ENCODE measurements around the gene FIG4.

DNA sequence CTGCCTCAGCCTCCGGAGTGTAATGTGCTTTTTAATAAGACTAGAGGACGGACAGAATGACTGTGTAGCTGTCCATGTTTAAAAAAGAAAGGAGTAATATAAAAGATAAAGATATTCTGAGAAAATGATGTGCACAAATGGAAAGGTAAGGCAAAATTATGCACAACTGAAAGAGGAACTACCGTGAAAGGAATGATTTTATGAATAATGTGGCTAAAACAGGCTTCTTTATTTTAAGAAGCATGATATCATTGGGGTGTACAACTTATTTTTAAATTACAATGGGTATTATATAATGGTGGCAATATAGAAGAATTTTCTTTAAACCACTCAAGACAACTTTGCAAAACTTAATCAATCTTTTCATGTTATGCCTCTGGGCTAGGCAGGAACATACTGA, 78.1 kb downstream of the FIG4 start:
- TF ChIP-seq BHLHE40 (IDR thresholded peaks at IDR 0.05; ENCODE audit: borderline replicate concordance), result no peak
- TF ChIP-seq TARDBP (IDR thresholded peaks at IDR 0.05), result no peak
- TF ChIP-seq CTBP1 (IDR thresholded peaks at IDR 0.05; ENCODE audit: borderline replicate concordance), result no peak
- TF ChIP-seq ZNF384 (IDR thresholded peaks at IDR 0.05), result no peak
